Upper lobe of left lung (tissue), 4 donors: Measurements from ENCODE around the gene OR4N5.

ENCODE experiments used
- CTCF ChIP-seq, 6 experiments: fragments of 450-650 bp in 4 of 6; fragments of 200-600 bp in 2 of 6; sonication (generic) in 2 of 6; IDR thresholded peaks; one replicate each; pipeline ENCODE4 v1.5.1; 2016 to 2019; ENCODE audit warnings: antibody characterized with exemption in 6 of 6
- EP300 ChIP-seq, 4 donors: sonication (generic); formaldehyde crosslinking; IDR thresholded peaks; one replicate each; pipeline ENCODE4 v1.5.1; 2017; ENCODE audit warnings: antibody characterized with exemption in 4 of 4, control low read depth in 2 of 4
- POLR2AphosphoS5 ChIP-seq, 2 donors: sonication (generic); formaldehyde crosslinking; IDR thresholded peaks; one replicate each; pipeline ENCODE4 v1.5.1; 2017; ENCODE audit warnings: antibody characterized with exemption in 2 of 2

- no peak for TF ChIP-seq POLR2AphosphoS5 (IDR thresholded peaks at IDR 0.05)
- no peak for TF ChIP-seq CTCF (IDR thresholded peaks at IDR 0.05)
- no peak for TF ChIP-seq EP300 (IDR thresholded peaks at IDR 0.05)
These were observed 26.3 kb upstream of the OR4N5 start for GRCh38 chr14:20112321-20112720.
